Stimulated activated naive CD8-positive, alpha-beta T cell treated with anti-CD3 and anti-CD28 coated beads, Interleukin-15, Interleukin-2, amounts not matched to agents 100 ng/mL and 50 ng/mL, for 24 hours (primary cell): Measurements from ENCODE around the gene NR2E1.
A peak's percentile ranks its signal among the peaks of the same experiment; 100 is the strongest.

ENCODE experiments used
- H3K27ac Mint-ChIP-seq: one replicate; pipeline ENCODE4 v1.8.0; 2021; ENCODE audit warnings: mild to moderate bottlenecking, mixed read lengths
- H3K27me3 Mint-ChIP-seq: one replicate; pipeline ENCODE4 v1.8.0; 2021; ENCODE audit warnings: mixed read lengths
- H3K36me3 Mint-ChIP-seq: one replicate; pipeline ENCODE4 v1.8.0; 2021; ENCODE audit warnings: low read depth, mixed read lengths
- H3K4me1 Mint-ChIP-seq: one replicate; pipeline ENCODE4 v1.8.0; 2021; ENCODE audit warnings: low read depth, mixed read lengths
- H3K4me3 Mint-ChIP-seq: one replicate; pipeline ENCODE4 v1.8.0; 2021; ENCODE audit warnings: mild to moderate bottlenecking, mixed read lengths
- H3K9me3 Mint-ChIP-seq: one replicate; pipeline ENCODE4 v1.8.0; 2021; ENCODE audit warnings: mixed read lengths

NR2E1 gene

GRCh38 chr6:108174371-108175175 lies 8.8 kb downstream of the NR2E1 start:
- Mint-ChIP-seq H3K4me1 (peaks cover 25% of the 10 kb centered on the region), H3K4me3 (no peak overlapping the region), H3K9me3 (no peaks in the 10 kb centered on the region), H3K27ac (no peak overlapping the region), H3K36me3 (no peaks in the 10 kb centered on the region), H3K27me3 (peaks cover 94% of the 10 kb centered on the region)

- H3K27ac Mint-ChIP-seq: no peak overlapping the region
- peaks cover 25% of the 10 kb centered on the region for H3K4me1 Mint-ChIP-seq
- no peaks in the 10 kb centered on the region for H3K9me3 Mint-ChIP-seq
- no peaks in the 10 kb centered on the region for H3K36me3 Mint-ChIP-seq
- no peak overlapping the region for H3K4me3 Mint-ChIP-seq
- H3K27me3 Mint-ChIP-seq: peaks cover 94% of the 10 kb centered on the region
Observed at GRCh38 chr6:108175176-108175591, 9.4 kb downstream of the NR2E1 start.

- Mint-ChIP-seq H3K4me1 (peaks cover 22% of the 10 kb centered on the region), H3K9me3 (no peaks in the 10 kb centered on the region), H3K27ac (no peak overlapping the region), H3K27me3 (peaks cover 94% of the 10 kb centered on the region), H3K4me3 (peak overlapping the region; percentile 43), H3K36me3 (no peaks in the 10 kb centered on the region)
Observed at GRCh38 chr6:108175592-108176279, 9.9 kb downstream of the NR2E1 start.

GRCh38 chr6:108176281-108177089 lies 10.7 kb downstream of the NR2E1 start:
- H3K4me3 Mint-ChIP-seq: peak overlapping the region; percentile 43
- H3K27me3 Mint-ChIP-seq: peaks cover 89% of the 10 kb centered on the region
- no peaks in the 10 kb centered on the region for H3K9me3 Mint-ChIP-seq
- H3K4me1 Mint-ChIP-seq: peaks cover 15% of the 10 kb centered on the region
- H3K36me3 Mint-ChIP-seq: no peaks in the 10 kb centered on the region
- H3K27ac Mint-ChIP-seq: no peak overlapping the region

GRCh38 chr6:108179741-108180140 lies 13.9 kb downstream of the NR2E1 start:
- no peaks in the 10 kb centered on the region for H3K9me3 Mint-ChIP-seq
- H3K27me3 Mint-ChIP-seq: peaks cover 74% of the 10 kb centered on the region
- H3K27ac Mint-ChIP-seq: no peak overlapping the region

GRCh38 chr6:108180266-108180665 lies 14.4 kb downstream of the NR2E1 start:
- Mint-ChIP-seq H3K9me3 (no peaks in the 10 kb centered on the region), H3K4me1 (peaks cover 12% of the 10 kb centered on the region), H3K27me3 (peaks cover 69% of the 10 kb centered on the region), H3K4me3 (no peak overlapping the region), H3K27ac (no peak overlapping the region), H3K36me3 (no peaks in the 10 kb centered on the region)

More at GRCh38 chr6:108179741-108180140, 13.9 kb downstream of the NR2E1 start:
- peaks cover 15% of the 10 kb centered on the region for H3K4me1 Mint-ChIP-seq
- no peaks in the 10 kb centered on the region for H3K36me3 Mint-ChIP-seq
- H3K4me3 Mint-ChIP-seq: no peak overlapping the region

GRCh38 chr6:108180776-108181175 lies 15.0 kb downstream of the NR2E1 start:
- no peak overlapping the region for H3K27ac Mint-ChIP-seq
- no peaks in the 10 kb centered on the region for H3K9me3 Mint-ChIP-seq
- H3K4me1 Mint-ChIP-seq: peaks cover 8% of the 10 kb centered on the region
- H3K4me3 Mint-ChIP-seq: no peak overlapping the region
- H3K27me3 Mint-ChIP-seq: peaks cover 65% of the 10 kb centered on the region
- no peaks in the 10 kb centered on the region for H3K36me3 Mint-ChIP-seq

GRCh38 chr6:108186226-108186625 lies 20.4 kb downstream of the NR2E1 start:
- Mint-ChIP-seq H3K27me3 (peaks cover 30% of the 10 kb centered on the region), H3K4me3 (no peak overlapping the region), H3K9me3 (no peaks in the 10 kb centered on the region)

GRCh38 chr6:108187519-108187918 lies 21.7 kb downstream of the NR2E1 start:
- H3K27me3 Mint-ChIP-seq: peaks cover 25% of the 10 kb centered on the region

More at GRCh38 chr6:108186226-108186625, 20.4 kb downstream of the NR2E1 start:
- no peak overlapping the region for H3K27ac Mint-ChIP-seq
- H3K36me3 Mint-ChIP-seq: no peaks in the 10 kb centered on the region
- no peaks in the 10 kb centered on the region for H3K4me1 Mint-ChIP-seq

GRCh38 chr6:108193131-108193530 lies 27.3 kb downstream of the NR2E1 start:
- Mint-ChIP-seq H3K27ac (no peak overlapping the region), H3K36me3 (no peaks in the 10 kb centered on the region), H3K9me3 (no peaks in the 10 kb centered on the region), H3K4me1 (no peaks in the 10 kb centered on the region), H3K4me3 (no peak overlapping the region), H3K27me3 (peaks cover 18% of the 10 kb centered on the region)

More at GRCh38 chr6:108187519-108187918, 21.7 kb downstream of the NR2E1 start:
- Mint-ChIP-seq H3K4me1 (no peaks in the 10 kb centered on the region), H3K36me3 (no peaks in the 10 kb centered on the region), H3K4me3 (no peak overlapping the region), H3K9me3 (no peaks in the 10 kb centered on the region), H3K27ac (no peak overlapping the region)

- Mint-ChIP-seq H3K27ac (no peak overlapping the region), H3K27me3 (peaks cover 17% of the 10 kb centered on the region), H3K36me3 (no peaks in the 10 kb centered on the region), H3K4me1 (no peaks in the 10 kb centered on the region), H3K4me3 (no peak overlapping the region), H3K9me3 (no peaks in the 10 kb centered on the region)
Observed at GRCh38 chr6:108193835-108194234, 28.0 kb downstream of the NR2E1 start.

- Mint-ChIP-seq H3K27me3 (peaks cover 10% of the 10 kb centered on the region), H3K4me1 (no peaks in the 10 kb centered on the region), H3K36me3 (no peaks in the 10 kb centered on the region), H3K4me3 (no peak overlapping the region), H3K27ac (no peak overlapping the region), H3K9me3 (no peaks in the 10 kb centered on the region)
Observed at GRCh38 chr6:108194503-108194902, 28.7 kb downstream of the NR2E1 start.

GRCh38 chr6:108195209-108195608 lies 29.4 kb downstream of the NR2E1 start:
- H3K36me3 Mint-ChIP-seq: no peaks in the 10 kb centered on the region
- H3K27me3 Mint-ChIP-seq: peaks cover 9% of the 10 kb centered on the region
- no peaks in the 10 kb centered on the region for H3K4me1 Mint-ChIP-seq
- H3K9me3 Mint-ChIP-seq: no peaks in the 10 kb centered on the region
- no peak overlapping the region for H3K4me3 Mint-ChIP-seq
- H3K27ac Mint-ChIP-seq: no peak overlapping the region

GRCh38 chr6:108198761-108199498 lies 33.1 kb downstream of the NR2E1 start:
- no peaks in the 10 kb centered on the region for H3K9me3 Mint-ChIP-seq
- no peak overlapping the region for H3K27ac Mint-ChIP-seq
- no peaks in the 10 kb centered on the region for H3K36me3 Mint-ChIP-seq
- H3K4me1 Mint-ChIP-seq: peaks cover 5% of the 10 kb centered on the region
- no peak overlapping the region for H3K4me3 Mint-ChIP-seq
- peaks cover 5% of the 10 kb centered on the region for H3K27me3 Mint-ChIP-seq
